Activated CD4-positive, alpha-beta T cell treated with anti-CD3 and anti-CD28 coated beads, Interleukin-2, Interleukin-6, amounts not matched to agents 100 ng/mL and 50 ng/mL, durations not matched to agents 16 hours and 8 hours (primary cell): ENCODE results near the gene SHF.

Source experiments
- DNase-seq: peaks from one replicate; pipeline ENCODE4 v3.0.0-alpha.2; 2020

Gene SHF

GRCh38 chr15:45121706-45122417 lies 65.9 kb downstream of the SHF start:
- DNase-seq, result no peak

- DNase-seq, result no peak
Measured at GRCh38 chr15:45121020-45121419, 66.7 kb downstream of the SHF start.

- DNase-seq, result no peak
Measured at GRCh38 chr15:45120081-45120972, 67.4 kb downstream of the SHF start.

- DNase-seq, result no peak
Measured at GRCh38 chr15:45118996-45119395, 68.8 kb downstream of the SHF start.

GRCh38 chr15:45118131-45118588 lies 69.6 kb downstream of the SHF start:
- DNase-seq, result peak; percentile 92

GRCh38 chr15:45117308-45118130 lies 70.2 kb downstream of the SHF start:
- no peak for DNase-seq
